HS-5 (cell line): ENCODE results near the gene PLSCR3.

Experiments used
- DNase-seq: peaks from one replicate; pipeline ENCODE4 v3.0.0-alpha.2; 2012; ENCODE audit warnings: low read depth

Gene PLSCR3

GRCh38 chr17:7405350-7406234 lies 11.3 kb upstream of the PLSCR3 start:
- DNase-seq: no peak

GRCh38 chr17:7404737-7405349 lies 10.5 kb upstream of the PLSCR3 start:
- no peak for DNase-seq

GRCh38 chr17:7403977-7404736 lies 9.8 kb upstream of the PLSCR3 start, which contains the start of gene TMEM256:
Gene TMEM256, minus strand, starts transcription at chr17:7404097. Its CDS starts 13 bp downstream, at chr17:7404084.
- DNase-seq: peak; percentile 98

- no peak for DNase-seq
These were observed 9.3 kb upstream of the PLSCR3 start for GRCh38 chr17:7403727-7403976.

- DNase-seq: no peak
These were observed 8.9 kb upstream of the PLSCR3 start for GRCh38 chr17:7403043-7403726.

GRCh38 chr17:7398612-7399011 lies 4.3 kb upstream of the PLSCR3 start:
- no peak for DNase-seq

- DNase-seq: no peak
These were observed 1.8 kb upstream of the PLSCR3 start for GRCh38 chr17:7396147-7396546.

- no peak for DNase-seq
These were observed 493 bp downstream of the PLSCR3 start for GRCh38 chr17:7393613-7394451.

GRCh38 chr17:7392696-7393612 lies 1.4 kb downstream of the PLSCR3 start:
- DNase-seq: no peak

GRCh38 chr17:7391307-7391706 lies 3.0 kb downstream of the PLSCR3 start:
- no peak for DNase-seq

- DNase-seq: no peak
These were observed 4.1 kb downstream of the PLSCR3 start for GRCh38 chr17:7389924-7390910.

- DNase-seq: no peak
These were observed 5.5 kb downstream of the PLSCR3 start for GRCh38 chr17:7388856-7389255.

- DNase-seq: no peak
These were observed 9.7 kb downstream of the PLSCR3 start for GRCh38 chr17:7384489-7385081.

- DNase-seq: no peak
These were observed 10.4 kb downstream of the PLSCR3 start for GRCh38 chr17:7383742-7384488.

GRCh38 chr17:7383371-7383741 lies 11.0 kb downstream of the PLSCR3 start:
- no peak for DNase-seq

- DNase-seq: no peak
These were observed 11.4 kb downstream of the PLSCR3 start for GRCh38 chr17:7382901-7383300.

GRCh38 chr17:7380855-7381683 lies 13.3 kb downstream of the PLSCR3 start, which contains the start of gene TNK1:
Gene TNK1, plus strand, starts transcription at chr17:7381089. Its CDS starts 1,838 bp downstream, at chr17:7382927.
- no peak for DNase-seq
